ENCODE measurements around the gene ROR2. TPM values are rescaled to one million over a fixed set of nuclear protein-coding genes. Genes with fewer than 3 reads are reported as not detected.

The ROR2 gene
- total and polyA plus RNA-seq, 2 experiments from 2014 or later, result 8.1 to 18.8 TPM

DNA sequence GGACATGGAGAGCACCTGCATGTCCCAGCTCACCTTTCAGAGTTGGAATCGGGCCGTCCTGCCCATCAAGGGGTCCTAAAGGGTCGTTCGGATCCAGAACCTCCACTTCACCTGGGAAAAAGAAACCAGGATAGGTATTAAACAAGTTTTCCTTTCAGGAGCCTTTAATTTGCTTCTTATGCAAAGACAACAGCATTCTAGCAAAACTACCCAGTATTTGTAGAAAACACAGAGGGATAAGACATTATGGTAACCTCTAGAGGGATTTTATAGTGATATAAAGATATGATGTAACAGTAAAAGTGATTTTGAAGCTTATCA is 174.4 kb downstream of the ROR2 start:
- no peaks in the 10 kb centered on the region for H3K9me2 ChIP-seq (ENCODE audit: insufficient read depth)
- no peak overlapping the region for H3K4me3 ChIP-seq
- H3K27ac Mint-ChIP-seq, result no peak overlapping the region
- H2AFZ ChIP-seq, result no peak overlapping the region
- H3K4me1 Mint-ChIP-seq, result peaks cover 25% of the 10 kb centered on the region
- H3F3A ChIP-seq (replicated peaks; ENCODE audit: low read depth), result no peaks in the 10 kb centered on the region
- H3K27me3 ChIP-seq (ENCODE audit: insufficient read depth), result no peaks in the 10 kb centered on the region
- H3K79me2 ChIP-seq (replicated peaks; ENCODE audit: insufficient read depth), result no peaks in the 10 kb centered on the region
- 0 out of 2 replicates have a peak overlapping the region, but pooled peaks have one; percentile 44 for H3K4me2 ChIP-seq
- H3K36me3 Mint-ChIP-seq (ENCODE audit: low read depth), result no peaks in the 10 kb centered on the region
- DNase-seq (ENCODE audit: low spot score), result no peak
- no peaks in the 10 kb centered on the region for H3K27me3 Mint-ChIP-seq (ENCODE audit: insufficient read depth, low read depth, poor library complexity)
- H3K36me3 ChIP-seq (ENCODE audit: insufficient read depth), result no peaks in the 10 kb centered on the region
- H3K9me3 Mint-ChIP-seq, result no peaks in the 10 kb centered on the region
- H3K27ac ChIP-seq (ENCODE audit: low read depth), result no peak overlapping the region
- no peaks in the 10 kb centered on the region; the same call in 1 of the 2 replicates for H4K20me1 ChIP-seq (replicated peaks; ENCODE audit: insufficient read depth)
- TF ChIP-seq, protein P1, sequence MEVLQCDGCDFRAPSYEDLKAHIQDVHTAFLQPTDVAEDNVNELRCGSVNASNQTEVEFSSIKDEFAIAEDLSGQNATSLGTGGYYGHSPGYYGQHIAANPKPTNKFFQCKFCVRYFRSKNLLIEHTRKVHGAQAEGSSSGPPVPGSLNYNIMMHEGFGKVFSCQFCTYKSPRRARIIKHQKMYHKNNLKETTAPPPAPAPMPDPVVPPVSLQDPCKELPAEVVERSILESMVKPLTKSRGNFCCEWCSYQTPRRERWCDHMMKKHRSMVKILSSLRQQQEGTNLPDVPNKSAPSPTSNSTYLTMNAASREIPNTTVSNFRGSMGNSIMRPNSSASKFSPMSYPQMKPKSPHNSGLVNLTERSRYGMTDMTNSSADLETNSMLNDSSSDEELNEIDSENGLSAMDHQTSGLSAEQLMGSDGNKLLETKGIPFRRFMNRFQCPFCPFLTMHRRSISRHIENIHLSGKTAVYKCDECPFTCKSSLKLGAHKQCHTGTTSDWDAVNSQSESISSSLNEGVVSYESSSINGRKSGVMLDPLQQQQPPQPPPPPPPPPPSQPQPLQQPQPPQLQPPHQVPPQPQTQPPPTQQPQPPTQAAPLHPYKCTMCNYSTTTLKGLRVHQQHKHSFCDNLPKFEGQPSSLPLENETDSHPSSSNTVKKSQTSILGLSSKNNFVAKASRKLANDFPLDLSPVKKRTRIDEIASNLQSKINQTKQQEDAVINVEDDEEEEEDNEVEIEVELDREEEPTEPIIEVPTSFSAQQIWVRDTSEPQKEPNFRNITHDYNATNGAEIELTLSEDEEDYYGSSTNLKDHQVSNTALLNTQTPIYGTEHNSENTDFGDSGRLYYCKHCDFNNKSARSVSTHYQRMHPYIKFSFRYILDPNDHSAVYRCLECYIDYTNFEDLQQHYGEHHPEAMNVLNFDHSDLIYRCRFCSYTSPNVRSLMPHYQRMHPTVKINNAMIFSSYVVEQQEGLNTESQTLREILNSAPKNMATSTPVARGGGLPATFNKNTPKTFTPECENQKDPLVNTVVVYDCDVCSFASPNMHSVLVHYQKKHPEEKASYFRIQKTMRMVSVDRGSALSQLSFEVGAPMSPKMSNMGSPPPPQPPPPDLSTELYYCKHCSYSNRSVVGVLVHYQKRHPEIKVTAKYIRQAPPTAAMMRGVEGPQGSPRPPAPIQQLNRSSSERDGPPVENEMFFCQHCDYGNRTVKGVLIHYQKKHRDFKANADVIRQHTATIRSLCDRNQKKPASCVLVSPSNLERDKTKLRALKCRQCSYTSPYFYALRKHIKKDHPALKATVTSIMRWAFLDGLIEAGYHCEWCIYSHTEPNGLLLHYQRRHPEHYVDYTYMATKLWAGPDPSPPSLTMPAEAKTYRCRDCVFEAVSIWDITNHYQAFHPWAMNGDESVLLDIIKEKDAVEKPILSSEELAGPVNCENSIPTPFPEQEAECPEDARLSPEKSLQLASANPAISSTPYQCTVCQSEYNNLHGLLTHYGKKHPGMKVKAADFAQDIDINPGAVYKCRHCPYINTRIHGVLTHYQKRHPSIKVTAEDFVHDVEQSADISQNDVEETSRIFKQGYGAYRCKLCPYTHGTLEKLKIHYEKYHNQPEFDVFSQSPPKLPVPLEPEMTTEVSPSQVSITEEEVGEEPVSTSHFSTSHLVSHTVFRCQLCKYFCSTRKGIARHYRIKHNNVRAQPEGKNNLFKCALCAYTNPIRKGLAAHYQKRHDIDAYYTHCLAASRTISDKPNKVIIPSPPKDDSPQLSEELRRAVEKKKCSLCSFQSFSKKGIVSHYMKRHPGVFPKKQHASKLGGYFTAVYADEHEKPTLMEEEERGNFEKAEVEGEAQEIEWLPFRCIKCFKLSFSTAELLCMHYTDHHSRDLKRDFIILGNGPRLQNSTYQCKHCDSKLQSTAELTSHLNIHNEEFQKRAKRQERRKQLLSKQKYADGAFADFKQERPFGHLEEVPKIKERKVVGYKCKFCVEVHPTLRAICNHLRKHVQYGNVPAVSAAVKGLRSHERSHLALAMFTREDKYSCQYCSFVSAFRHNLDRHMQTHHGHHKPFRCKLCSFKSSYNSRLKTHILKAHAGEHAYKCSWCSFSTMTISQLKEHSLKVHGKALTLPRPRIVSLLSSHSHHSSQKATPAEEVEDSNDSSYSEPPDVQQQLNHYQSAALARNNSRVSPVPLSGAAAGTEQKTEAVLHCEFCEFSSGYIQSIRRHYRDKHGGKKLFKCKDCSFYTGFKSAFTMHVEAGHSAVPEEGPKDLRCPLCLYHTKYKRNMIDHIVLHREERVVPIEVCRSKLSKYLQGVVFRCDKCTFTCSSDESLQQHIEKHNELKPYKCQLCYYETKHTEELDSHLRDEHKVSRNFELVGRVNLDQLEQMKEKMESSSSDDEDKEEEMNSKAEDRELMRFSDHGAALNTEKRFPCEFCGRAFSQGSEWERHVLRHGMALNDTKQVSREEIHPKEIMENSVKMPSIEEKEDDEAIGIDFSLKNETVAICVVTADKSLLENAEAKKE (CRISPR knock-in tag; IDR thresholded peaks at IDR 0.05), result 0 out of 2 replicates have a peak, but pooled peaks have one; percentile 47
- no peak for TF ChIP-seq NANOG (IDR thresholded peaks at IDR 0.05; ENCODE audit: borderline replicate concordance)
- TF ChIP-seq, protein P2, sequence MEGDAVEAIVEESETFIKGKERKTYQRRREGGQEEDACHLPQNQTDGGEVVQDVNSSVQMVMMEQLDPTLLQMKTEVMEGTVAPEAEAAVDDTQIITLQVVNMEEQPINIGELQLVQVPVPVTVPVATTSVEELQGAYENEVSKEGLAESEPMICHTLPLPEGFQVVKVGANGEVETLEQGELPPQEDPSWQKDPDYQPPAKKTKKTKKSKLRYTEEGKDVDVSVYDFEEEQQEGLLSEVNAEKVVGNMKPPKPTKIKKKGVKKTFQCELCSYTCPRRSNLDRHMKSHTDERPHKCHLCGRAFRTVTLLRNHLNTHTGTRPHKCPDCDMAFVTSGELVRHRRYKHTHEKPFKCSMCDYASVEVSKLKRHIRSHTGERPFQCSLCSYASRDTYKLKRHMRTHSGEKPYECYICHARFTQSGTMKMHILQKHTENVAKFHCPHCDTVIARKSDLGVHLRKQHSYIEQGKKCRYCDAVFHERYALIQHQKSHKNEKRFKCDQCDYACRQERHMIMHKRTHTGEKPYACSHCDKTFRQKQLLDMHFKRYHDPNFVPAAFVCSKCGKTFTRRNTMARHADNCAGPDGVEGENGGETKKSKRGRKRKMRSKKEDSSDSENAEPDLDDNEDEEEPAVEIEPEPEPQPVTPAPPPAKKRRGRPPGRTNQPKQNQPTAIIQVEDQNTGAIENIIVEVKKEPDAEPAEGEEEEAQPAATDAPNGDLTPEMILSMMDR (conservative IDR thresholded peaks at IDR 0.05; ENCODE audit: low read depth in 2 of 2), result 0 out of 4 replicates have a peak, but pooled peaks of 1 of the 2 experiments have one; percentile 2
- TF ChIP-seq, protein P3, sequence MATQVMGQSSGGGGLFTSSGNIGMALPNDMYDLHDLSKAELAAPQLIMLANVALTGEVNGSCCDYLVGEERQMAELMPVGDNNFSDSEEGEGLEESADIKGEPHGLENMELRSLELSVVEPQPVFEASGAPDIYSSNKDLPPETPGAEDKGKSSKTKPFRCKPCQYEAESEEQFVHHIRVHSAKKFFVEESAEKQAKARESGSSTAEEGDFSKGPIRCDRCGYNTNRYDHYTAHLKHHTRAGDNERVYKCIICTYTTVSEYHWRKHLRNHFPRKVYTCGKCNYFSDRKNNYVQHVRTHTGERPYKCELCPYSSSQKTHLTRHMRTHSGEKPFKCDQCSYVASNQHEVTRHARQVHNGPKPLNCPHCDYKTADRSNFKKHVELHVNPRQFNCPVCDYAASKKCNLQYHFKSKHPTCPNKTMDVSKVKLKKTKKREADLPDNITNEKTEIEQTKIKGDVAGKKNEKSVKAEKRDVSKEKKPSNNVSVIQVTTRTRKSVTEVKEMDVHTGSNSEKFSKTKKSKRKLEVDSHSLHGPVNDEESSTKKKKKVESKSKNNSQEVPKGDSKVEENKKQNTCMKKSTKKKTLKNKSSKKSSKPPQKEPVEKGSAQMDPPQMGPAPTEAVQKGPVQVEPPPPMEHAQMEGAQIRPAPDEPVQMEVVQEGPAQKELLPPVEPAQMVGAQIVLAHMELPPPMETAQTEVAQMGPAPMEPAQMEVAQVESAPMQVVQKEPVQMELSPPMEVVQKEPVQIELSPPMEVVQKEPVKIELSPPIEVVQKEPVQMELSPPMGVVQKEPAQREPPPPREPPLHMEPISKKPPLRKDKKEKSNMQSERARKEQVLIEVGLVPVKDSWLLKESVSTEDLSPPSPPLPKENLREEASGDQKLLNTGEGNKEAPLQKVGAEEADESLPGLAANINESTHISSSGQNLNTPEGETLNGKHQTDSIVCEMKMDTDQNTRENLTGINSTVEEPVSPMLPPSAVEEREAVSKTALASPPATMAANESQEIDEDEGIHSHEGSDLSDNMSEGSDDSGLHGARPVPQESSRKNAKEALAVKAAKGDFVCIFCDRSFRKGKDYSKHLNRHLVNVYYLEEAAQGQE (IDR thresholded peaks at IDR 0.05; ENCODE audit: unreplicated experiment), result no peak
- H3K4me1 ChIP-seq (ENCODE audit: insufficient read depth), result peaks cover 15% of the 10 kb centered on the region
- H3K4me3 Mint-ChIP-seq, result no peak overlapping the region
- no peak for ATAC-seq

All from GM23338 (cell line).